Osteocyte (in vitro differentiated cells): ENCODE results near the gene VPS13D. TPM values are rescaled to one million over a fixed set of nuclear protein-coding genes. Genes with fewer than 3 reads are reported as not detected.

ENCODE experiments used
- DNase-seq: peaks from one replicate; pipeline ENCODE4 v3.0.0; 2021; ENCODE audit warnings: mixed read lengths; ENCODE audit not compliant: unreplicated experiment; ENCODE audit errors: extremely low spot score
- H3K27ac Mint-ChIP-seq: one replicate; pipeline ENCODE4 v1.8.0; 2021; ENCODE audit warnings: mild to moderate bottlenecking, mixed read lengths; ENCODE audit not compliant: unreplicated experiment
- H3K27me3 Mint-ChIP-seq: one replicate; pipeline ENCODE4 v1.8.0; 2021; ENCODE audit warnings: mixed read lengths; ENCODE audit not compliant: unreplicated experiment
- H3K36me3 Mint-ChIP-seq: one replicate; pipeline ENCODE4 v1.8.0; 2021; ENCODE audit warnings: mixed read lengths; ENCODE audit not compliant: unreplicated experiment
- H3K4me1 Mint-ChIP-seq: one replicate; pipeline ENCODE4 v1.8.0; 2021; ENCODE audit warnings: mixed read lengths; ENCODE audit not compliant: unreplicated experiment
- H3K4me3 Mint-ChIP-seq: one replicate; pipeline ENCODE4 v1.8.0; 2021; ENCODE audit warnings: mild to moderate bottlenecking, moderate library complexity, mixed read lengths; ENCODE audit not compliant: unreplicated experiment
- H3K9me3 Mint-ChIP-seq: one replicate; pipeline ENCODE4 v1.8.0; 2021; ENCODE audit warnings: mixed read lengths; ENCODE audit not compliant: unreplicated experiment
- CTCF ChIP-seq: fragments of 200-600 bp; sonication (generic); IDR thresholded peaks from 2 replicates; pipeline ENCODE4 v1.5.0; 2021; ENCODE audit warnings: antibody characterized with exemption, mild to moderate bottlenecking, moderate library complexity
- total RNA-seq: library from RNA; stranded (reverse); gene quantifications from 2 replicates; pipeline ENCODE4 v1.2.1, GENCODE V29; 2021

Gene VPS13D
- total RNA-seq, 1 donor from 2014 or later: 41.1 TPM

GRCh38 chr1:12549460-12550349, 319.9 kb downstream of the VPS13D start:
- Mint-ChIP-seq H3K4me1 (peaks cover 51% of the 10 kb centered on the region), H3K27me3 (no peaks in the 10 kb centered on the region), H3K27ac (peak overlapping the region; percentile 93), H3K4me3 (peak overlapping the region; percentile 56), H3K9me3 (no peaks in the 10 kb centered on the region), H3K36me3 (no peaks in the 10 kb centered on the region)
- no peak for DNase-seq
- TF ChIP-seq CTCF: no peak

- no peaks in the 10 kb centered on the region for H3K27me3 Mint-ChIP-seq
- no peak overlapping the region for H3K27ac Mint-ChIP-seq
- no peak for TF ChIP-seq CTCF
- H3K9me3 Mint-ChIP-seq: no peaks in the 10 kb centered on the region
- H3K4me1 Mint-ChIP-seq: peaks cover 66% of the 10 kb centered on the region
- DNase-seq: no peak
- no peak overlapping the region for H3K4me3 Mint-ChIP-seq
- no peaks in the 10 kb centered on the region for H3K36me3 Mint-ChIP-seq
Measured at GRCh38 chr1:12551584-12551983, 321.8 kb downstream of the VPS13D start.

- DNase-seq: no peak
- Mint-ChIP-seq H3K4me3 (no peak overlapping the region), H3K36me3 (peaks cover under 1% of the 10 kb centered on the region), H3K9me3 (no peaks in the 10 kb centered on the region), H3K4me1 (peaks cover 68% of the 10 kb centered on the region), H3K27me3 (no peaks in the 10 kb centered on the region), H3K27ac (peak overlapping the region; percentile 88)
- TF ChIP-seq CTCF: no peak
Measured at GRCh38 chr1:12552111-12552888, 322.5 kb downstream of the VPS13D start.

- Mint-ChIP-seq H3K9me3 (no peaks in the 10 kb centered on the region), H3K36me3 (peaks cover 2% of the 10 kb centered on the region), H3K27ac (peak overlapping the region; percentile 88), H3K4me3 (no peak overlapping the region), H3K27me3 (no peaks in the 10 kb centered on the region), H3K4me1 (peaks cover 73% of the 10 kb centered on the region)
- DNase-seq: no peak
- no peak for TF ChIP-seq CTCF
Measured at GRCh38 chr1:12552951-12553921, 323.4 kb downstream of the VPS13D start.
